Measurements from ENCODE around the gene SLC30A10. TPM values are rescaled to one million over a fixed set of nuclear protein-coding genes. Genes with fewer than 3 reads are reported as not detected.

The SLC30A10 gene
- total and polyA plus RNA-seq, 10 of the 15 experiments (the other 5 are each of a cell fraction or from before 2014, with no cell fraction given) = not detected

GRCh38 chr1:219940707-219941106 is 12.3 kb upstream of the SLC30A10 start:
- BruUV-seq (replicated peaks) = no TSS peak
- no peaks in the 10 kb centered on the region; the same call in 2 of the 3 replicates for H3K9me3 ChIP-seq (replicated peaks; ENCODE audit: control insufficient read depth, insufficient read depth, low read length)
- no peak overlapping the region for H3K4me2 ChIP-seq (ENCODE audit: control insufficient read depth, insufficient read depth)
- H3K4me1 ChIP-seq (ENCODE audit: control insufficient read depth, insufficient read depth, low read length) = no peaks in the 10 kb centered on the region
- ChIA-PET SMC1A (ENCODE audit: uncharacterized antibody, unreplicated experiment) (interaction anchor here (1.0 kb wide), 1 partner anchor 9 kb away, joined by 3 read pairs; no protein-coding TSS in a partner anchor), RAD21 (ENCODE audit: unreplicated experiment) (no interaction called here), POLR2A (interaction anchor here (0.6 kb wide), 1 partner anchor 172 kb away, joined by 3 read pairs; no protein-coding TSS in a partner anchor), CTCF (no interaction called here)
- H3K79me2 ChIP-seq (ENCODE audit: control insufficient read depth, insufficient read depth, low read length) = no peaks in the 10 kb centered on the region
- H4K20me1 ChIP-seq (ENCODE audit: control insufficient read depth, insufficient read depth) = no peaks in the 10 kb centered on the region
- no peak overlapping the region for H3K27ac ChIP-seq (ENCODE audit: control insufficient read depth, insufficient read depth)
- intact Hi-C loops (cut with micrococcal nuclease; ENCODE audit: unreplicated experiment) (no loop called here), in situ Hi-C loops (cut with MboI) (no loop called here)
- no peak overlapping the region for H3K4me3 ChIP-seq
- WGBS (ENCODE audit: insufficient coverage, insufficient replicate concordance, low lambda C conversion rate, missing lambda C conversion rate) = 0% methylated on average over 3 of the region's 3 CpGs
- FAIRE-seq = no peak
- DNase-seq (ENCODE audit: low read depth, low spot score) = no peak
- no peak for ATAC-seq
- peaks cover 2 to 3% of the 10 kb centered on the region in 2 experiments; a peak in 3 of 4 replicates for H3K27me3 ChIP-seq (replicated peaks in 1 of 2; ENCODE audit: control insufficient read depth in 2 of 2, insufficient read depth in 2 of 2, low read length in 1 of 2)
- H3K9ac ChIP-seq (ENCODE audit: control insufficient read depth, insufficient read depth, low read length) = no peak overlapping the region
- H3K36me3 ChIP-seq (ENCODE audit: control insufficient read depth in 2 of 2, insufficient read depth in 2 of 2, low read length in 1 of 2) = no peaks in the 10 kb centered on the region
- no peak overlapping the region for H2AFZ ChIP-seq (ENCODE audit: control insufficient read depth, low read depth, low read length)
- TF ChIP-seq MTA3 (IDR thresholded peaks at IDR 0.05; ENCODE audit: borderline replicate concordance, low read length) (no peak), KAT2A (conservative IDR thresholded peaks at IDR 0.05; ENCODE audit: control insufficient read depth, low read depth, low read length) (no peak), LARP7 (IDR thresholded peaks at IDR 0.05) (no peak), MEF2A (IDR thresholded peaks at IDR 0.05; ENCODE audit: insufficient read depth, low read depth, low read length) (no peak), MEF2B (IDR thresholded peaks at IDR 0.05; ENCODE audit: partially characterized antibody, poor library complexity, severe bottlenecking) (no peak), BACH1 (IDR thresholded peaks at IDR 0.05; ENCODE audit: borderline replicate concordance) (no peak), REST (IDR thresholded peaks at IDR 0.05; ENCODE audit: low read depth, low read length) (no peak), FOXK2 (IDR thresholded peaks at IDR 0.05) (no peak), ZBTB4 (CRISPR knock-in tag; IDR thresholded peaks at IDR 0.05) (no peak), IKZF1 (conservative IDR thresholded peaks at IDR 0.05) (no peak), CREM (IDR thresholded peaks at IDR 0.05; ENCODE audit: low read depth) (no peak), TCF7 (IDR thresholded peaks at IDR 0.05; ENCODE audit: borderline replicate concordance) (no peak), ZNF217 (IDR thresholded peaks at IDR 0.05) (no peak), MLLT1 (IDR thresholded peaks at IDR 0.05) (no peak), HCFC1 (IDR thresholded peaks at IDR 0.05; ENCODE audit: low read length) (no peak), MYC (IDR thresholded peaks at IDR 0.05; ENCODE audit: insufficient read depth, insufficient read length, insufficient replicate concordance, low read length, severe bottlenecking) (no peak)
